HG02938 (cell line): Measurements from ENCODE around the gene AFG3L2.

Experiments
- ATAC-seq: cut with Tn5 transposase; IDR thresholded peaks from one replicate; pipeline ENCODE4 v1.9.1; 2021; ENCODE audit warnings: mild to moderate bottlenecking, moderate library complexity; ENCODE audit not compliant: unreplicated experiment

The AFG3L2 gene

DNA sequence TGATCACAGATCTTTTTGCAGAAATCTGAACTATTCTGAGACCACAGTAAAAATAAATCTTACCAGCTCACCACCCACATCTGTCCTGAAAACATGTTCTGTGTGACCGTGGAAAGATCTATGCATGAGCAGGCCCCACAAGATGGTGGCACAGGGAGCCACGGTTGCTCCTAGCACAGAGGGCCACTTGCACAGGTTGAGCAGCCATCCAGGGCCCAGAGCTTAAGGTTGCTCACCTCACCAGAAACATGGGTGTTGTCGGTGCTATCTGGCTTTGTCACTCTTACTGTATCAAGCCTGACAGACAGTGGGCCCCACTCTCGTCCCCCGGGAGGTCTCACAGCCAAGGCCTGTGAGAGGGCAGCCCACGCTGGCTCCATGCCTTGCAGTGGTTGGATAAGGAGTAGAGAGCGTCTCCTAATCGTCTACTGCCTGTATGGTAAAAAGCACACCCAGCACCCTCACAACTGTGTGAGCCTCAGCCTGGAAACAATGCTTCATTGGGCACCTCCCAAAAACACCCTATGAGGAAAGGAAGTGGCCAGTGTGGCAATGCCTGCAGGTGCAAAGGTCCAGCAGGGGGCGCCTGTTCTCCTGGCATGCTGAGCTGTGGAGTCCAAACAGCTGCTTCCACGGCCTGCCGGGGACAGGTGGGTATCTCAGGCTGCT, 49.4 kb downstream of the AFG3L2 start:
- peak; percentile 49 for ATAC-seq

DNA sequence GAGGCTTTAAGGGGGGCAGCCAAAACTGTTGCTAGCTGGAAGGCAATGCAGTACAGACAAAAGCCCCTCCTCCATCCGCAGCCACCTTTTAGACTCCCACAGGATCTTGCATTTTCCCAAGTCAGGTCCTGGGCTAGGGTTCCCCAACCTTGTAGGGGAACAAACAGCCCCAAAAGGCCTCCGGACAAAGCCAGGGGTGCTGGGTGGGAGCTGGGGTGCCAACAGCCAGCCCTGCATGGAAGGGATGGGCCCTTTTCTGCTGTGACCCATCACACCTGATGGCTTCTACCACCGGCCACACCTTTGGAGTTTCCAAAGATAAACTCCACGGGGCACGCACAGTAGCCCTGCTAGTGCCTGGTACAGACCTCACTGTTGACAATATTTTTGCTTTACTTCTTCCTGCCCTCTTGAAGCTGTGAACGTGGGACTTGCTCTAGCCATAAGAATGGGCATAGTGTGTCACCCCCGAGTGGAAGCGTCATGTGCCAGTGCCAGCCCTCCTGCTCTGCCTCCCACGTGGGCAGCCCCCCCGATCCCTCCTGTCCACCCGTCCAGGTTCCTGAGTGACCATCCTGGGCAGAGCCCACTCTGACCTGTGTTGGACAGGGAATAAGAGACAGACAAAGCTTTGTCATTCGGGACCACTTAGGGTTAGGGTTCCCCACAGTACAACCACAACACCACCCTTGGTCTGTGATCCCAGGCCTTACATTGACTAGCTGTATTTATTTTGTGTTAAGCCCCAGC, 50.1 kb downstream of the AFG3L2 start:
- no peak for ATAC-seq

DNA sequence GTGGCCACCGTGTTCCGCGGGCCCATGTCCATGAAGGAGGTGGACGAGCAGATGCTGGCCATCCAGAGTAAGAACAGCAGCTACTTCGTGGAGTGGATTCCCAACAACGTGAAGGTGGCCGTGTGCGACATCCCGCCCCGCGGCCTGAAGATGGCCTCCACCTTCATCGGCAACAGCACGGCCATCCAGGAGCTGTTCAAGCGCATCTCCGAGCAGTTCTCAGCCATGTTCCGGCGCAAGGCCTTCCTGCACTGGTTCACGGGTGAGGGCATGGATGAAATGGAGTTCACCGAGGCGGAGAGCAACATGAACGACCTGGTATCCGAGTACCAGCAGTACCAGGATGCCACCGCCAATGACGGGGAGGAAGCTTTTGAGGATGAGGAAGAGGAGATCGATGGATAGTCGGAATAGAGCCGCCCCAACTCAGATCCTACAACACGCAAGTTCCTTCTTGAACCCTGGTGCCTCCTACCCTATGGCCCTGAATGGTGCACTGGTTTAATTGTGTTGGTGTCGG, 51.2 kb downstream of the AFG3L2 start:
- ATAC-seq, result no peak

DNA sequence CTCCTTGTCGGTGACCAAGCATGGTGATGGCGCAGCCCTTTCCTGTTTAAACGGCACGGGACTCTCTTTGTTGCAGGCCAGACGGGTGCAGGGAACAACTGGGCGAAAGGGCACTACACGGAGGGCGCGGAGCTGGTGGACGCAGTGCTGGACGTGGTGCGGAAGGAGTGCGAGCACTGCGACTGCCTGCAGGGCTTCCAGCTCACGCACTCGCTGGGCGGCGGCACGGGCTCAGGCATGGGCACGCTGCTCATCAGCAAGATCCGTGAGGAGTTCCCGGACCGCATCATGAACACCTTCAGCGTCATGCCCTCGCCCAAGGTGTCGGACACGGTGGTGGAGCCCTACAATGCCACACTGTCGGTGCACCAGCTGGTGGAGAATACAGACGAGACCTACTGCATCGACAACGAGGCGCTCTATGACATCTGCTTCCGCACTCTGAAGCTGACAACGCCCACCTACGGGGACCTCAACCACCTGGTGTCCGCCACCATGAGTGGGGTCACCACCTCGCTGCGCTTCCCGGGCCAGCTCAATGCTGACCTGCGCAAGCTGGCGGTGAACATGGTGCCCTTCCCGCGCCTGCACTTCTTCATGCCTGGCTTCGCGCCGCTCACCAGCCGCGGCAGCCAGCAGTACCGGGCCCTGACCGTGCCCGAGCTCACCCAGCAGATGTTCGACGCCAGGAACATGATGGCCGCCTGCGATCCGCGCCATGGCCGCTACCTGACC, 51.9 kb downstream of the AFG3L2 start:
- ATAC-seq, result no peak

DNA sequence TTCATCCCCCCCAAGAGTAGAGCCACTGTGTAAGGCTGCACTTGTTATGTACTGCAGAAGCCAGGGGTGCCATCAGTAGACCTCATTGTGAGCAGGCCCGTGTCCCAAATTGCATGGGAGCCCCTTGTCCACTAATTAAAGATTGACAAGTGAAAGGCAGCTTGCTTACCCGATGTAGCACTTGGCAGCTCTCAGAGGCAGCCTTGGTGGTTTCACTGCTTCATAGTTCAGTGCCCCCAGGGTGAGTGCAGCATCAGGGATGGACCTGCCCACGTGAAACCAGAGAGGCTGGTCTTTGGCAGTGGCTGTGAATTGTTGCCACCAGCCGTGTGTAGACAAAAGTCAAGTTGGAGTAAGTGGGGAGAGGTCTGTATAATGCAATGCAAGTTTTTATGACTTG, 55.7 kb downstream of the AFG3L2 start:
- ATAC-seq, result no peak

DNA sequence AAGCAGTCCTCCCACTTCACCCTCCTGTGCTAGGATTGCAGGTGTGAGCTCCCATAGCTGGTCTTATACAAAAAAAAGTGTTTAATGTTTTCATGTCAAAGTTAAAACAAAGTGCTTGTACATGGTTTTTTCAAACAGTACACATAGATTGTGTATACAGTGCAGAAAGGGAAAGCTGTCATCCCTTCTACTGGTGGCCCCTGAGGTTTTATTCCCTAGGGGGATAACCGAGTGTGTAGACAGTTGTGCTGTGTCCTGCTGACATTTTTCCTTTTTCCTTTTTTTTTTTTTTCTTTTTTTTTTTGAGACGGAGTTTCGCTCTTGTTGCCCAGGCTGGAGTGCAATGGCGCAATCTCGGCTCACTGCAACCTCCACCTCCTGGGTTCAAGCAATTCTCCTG, 58.2 kb downstream of the AFG3L2 start:
- no peak for ATAC-seq

DNA sequence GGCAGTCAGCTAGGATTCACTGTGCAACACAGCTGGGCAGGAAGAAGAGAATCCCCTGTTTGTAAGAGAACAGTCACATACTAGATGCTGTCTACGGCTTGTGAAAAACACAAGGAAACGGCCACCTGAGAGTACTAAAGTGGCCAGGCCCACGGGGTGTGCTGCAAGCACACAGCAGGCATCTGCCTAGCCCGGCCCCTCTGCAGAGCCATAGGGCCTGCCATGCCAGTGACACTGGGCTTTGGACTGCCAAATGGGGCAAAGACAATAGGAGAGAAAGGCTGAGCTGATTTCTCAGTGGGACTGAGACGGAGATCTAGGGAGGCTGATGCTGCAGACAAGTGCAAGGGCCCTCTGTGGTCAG, 58.7 kb downstream of the AFG3L2 start:
- ATAC-seq, result no peak

DNA sequence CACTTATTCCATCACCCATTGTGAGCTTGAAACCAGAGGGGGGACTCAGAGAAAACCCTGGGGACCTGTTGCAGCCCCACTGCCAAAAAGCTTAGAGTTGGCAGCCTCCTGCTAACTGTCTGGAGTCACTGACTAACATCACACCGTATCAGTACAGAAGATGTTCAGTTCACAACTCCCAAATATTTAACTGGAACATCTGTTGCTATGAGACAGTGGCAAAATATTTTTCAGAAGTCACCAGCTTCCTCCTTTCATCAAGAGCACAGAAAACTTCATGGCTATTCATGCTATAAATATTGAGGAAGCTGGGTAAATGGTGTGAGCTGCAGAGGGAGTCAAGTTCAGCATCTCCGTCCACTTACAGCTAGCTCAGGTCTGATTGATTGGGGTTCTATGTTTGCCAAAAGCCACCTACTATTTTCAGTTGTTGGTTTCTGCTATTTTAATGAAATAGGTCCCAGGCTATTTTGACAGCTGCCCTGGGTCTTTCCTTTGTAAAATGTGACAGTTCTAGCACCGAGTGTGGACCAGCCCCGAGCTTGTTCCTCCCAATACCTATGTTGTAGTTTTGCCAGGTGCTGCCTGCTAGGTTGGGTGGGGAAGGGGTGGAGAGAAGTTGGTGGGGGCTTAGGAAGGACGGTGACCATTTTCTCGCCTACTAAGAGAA, 59.2 kb downstream of the AFG3L2 start:
- ATAC-seq, result peak; percentile 31

DNA sequence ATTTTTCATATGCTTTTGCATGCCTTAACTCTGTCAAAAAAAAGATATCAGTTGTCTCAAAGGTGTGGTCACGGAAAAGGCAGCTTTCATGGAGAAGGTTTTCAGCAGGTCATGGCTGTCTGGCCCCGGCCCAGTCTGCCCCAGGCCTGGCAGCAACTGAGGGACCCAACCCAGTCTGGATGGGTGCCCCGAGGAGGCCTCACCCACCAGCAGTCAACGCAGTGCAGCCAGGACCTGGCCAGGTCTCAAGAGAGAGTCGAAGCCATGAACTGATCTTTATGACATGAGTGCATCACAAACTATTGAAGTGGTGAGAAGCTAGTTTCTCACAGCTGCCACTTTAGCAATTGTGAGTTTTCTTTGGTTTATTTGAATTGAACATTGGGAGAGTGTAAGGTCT, 61.1 kb downstream of the AFG3L2 start:
- ATAC-seq, result no peak

DNA sequence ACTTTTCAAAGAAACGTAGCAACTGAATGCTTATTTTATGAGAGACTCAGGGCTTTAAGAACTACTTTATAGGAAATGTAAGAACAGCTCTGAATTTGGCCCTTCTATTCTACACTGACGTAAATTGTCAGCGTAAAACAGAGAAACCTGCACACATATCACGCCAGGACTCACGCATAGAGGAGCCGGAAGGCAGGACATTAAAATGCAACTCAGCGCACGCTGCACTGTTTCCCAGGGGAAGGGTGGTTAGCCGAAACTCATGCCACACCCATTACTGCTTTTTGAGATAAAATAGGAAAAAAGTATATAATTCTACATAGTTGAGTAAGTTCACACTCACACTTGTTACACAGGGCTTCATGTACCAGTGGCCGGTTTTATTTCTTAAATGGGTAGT, 61.5 kb downstream of the AFG3L2 start:
- no peak for ATAC-seq

DNA sequence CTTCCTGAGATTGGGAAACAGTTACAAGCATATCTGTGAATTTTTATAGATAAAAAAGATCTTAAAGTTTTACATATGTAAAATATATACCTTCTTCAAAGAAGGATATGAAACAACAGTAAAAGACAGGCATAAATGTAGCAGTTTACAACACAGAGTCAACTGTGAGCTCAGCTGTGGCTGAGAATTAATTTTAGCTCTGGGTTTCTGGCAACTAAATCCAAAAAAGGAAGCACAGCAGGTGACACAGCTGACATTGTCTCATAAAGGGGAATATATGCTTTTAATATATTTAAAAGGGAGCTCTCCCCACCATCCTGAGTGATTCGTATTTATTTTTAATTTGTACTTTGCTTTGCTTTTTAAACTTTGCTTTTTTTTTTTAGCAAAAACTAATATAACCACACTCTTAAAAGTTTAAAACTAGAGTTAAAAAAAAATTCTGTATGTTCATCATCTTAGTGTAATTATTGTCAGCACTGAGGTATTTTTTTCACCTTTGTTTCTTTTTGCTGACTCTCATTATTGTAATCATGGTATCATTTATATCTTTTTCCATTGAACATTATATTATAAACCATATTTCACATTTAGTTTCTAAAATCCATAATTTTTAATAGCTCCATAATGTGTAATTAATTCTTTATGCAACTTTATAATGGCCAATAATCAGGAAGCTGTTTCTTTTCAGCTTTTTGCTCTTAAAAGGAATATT, 62.3 kb downstream of the AFG3L2 start:
- no peak for ATAC-seq

DNA sequence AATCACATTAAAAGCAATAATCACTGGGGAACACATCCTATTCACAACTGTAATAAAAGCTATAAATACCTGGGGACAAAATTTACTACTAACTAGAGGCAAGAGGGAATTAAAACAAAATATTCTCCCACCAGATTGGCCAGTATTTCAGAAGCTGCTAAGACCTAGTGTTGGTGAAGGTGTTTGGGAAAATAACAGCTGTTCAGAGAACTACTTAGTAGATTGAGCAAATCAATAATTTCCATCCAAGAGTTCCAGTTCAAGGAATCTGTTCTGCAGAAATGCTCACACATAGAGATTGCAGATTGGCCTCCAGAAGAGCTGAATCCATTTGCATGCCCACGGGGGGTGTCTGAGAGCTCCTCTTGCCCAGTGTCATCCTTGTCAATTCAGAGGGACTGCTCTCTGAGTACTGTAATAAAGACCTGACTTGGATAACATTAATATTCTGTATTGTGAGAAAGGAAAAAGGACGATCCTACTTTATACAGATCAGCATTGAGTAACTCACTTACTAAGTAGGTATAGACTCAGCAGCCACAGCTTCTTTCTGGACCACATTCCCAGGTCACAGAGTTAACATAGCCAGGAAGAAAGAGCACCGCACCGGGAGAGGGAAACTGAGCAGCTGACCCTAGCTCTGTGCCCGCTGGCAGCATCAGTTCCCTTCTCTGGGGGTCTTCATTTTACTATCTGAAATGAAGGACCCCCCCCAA, 63.3 kb downstream of the AFG3L2 start:
- no peak for ATAC-seq

DNA sequence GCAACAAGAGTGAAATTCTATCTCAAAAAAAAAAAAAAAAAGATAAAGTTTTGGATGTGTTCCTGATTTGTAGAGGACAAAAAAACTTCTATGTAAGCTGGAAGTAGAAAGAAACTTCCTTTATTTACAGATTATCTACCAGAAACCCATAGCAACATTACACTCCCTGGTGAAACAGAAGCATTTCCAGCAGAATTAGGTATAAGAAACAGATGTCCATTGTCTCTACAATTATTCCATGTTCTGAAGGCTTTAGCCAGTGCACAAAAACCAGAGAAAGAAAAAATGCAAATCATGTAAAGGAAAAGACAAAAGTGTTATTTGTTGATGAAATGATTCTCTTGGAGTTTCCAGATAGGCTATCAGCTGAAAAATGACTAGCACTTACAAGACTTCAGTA, 64.1 kb downstream of the AFG3L2 start:
- ATAC-seq, result no peak

DNA sequence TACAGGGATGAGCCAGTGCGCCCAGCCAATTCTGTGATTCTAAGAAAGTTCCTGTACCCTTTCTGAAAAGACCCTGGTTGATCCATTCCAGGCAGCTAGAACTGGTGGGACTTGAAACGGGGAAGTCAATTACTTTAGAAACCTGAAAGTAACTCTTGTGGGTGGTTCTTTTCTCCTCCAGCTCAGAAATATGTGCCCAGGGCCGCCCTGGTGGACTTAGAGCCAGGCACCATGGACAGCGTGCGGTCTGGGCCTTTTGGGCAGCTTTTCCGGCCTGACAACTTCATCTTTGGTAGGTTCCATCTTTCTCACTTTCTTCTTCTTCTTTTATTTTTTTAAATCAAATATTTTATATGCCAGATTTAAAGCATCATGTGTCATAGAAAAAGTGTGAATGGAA, 66.3 kb downstream of the AFG3L2 start:
- no peak for ATAC-seq

DNA sequence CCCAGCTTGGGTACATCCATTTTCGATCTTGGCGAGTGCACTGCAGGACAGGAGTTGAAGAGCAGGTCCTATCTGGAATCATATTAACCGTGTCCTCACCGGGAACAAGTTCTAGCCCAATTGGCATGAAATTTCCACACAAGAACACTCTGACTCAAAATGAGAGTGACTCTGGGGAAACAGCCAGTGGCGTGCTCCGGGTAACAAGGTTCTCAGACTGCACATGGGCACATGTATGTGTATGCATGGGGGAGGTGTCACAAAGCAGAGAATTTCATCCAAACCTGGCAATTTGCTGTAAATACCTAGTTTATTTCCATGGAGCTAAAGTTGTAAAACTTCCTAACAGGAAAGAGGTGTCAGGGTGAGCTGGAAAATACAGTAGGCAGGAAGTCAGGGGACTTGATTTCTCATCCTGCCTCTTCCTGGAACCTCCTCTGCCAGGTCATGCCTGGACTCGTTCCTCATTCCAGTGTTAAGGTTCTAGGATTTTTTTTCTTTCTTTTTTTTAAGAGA, 67.3 kb downstream of the AFG3L2 start:
- no peak for ATAC-seq

DNA sequence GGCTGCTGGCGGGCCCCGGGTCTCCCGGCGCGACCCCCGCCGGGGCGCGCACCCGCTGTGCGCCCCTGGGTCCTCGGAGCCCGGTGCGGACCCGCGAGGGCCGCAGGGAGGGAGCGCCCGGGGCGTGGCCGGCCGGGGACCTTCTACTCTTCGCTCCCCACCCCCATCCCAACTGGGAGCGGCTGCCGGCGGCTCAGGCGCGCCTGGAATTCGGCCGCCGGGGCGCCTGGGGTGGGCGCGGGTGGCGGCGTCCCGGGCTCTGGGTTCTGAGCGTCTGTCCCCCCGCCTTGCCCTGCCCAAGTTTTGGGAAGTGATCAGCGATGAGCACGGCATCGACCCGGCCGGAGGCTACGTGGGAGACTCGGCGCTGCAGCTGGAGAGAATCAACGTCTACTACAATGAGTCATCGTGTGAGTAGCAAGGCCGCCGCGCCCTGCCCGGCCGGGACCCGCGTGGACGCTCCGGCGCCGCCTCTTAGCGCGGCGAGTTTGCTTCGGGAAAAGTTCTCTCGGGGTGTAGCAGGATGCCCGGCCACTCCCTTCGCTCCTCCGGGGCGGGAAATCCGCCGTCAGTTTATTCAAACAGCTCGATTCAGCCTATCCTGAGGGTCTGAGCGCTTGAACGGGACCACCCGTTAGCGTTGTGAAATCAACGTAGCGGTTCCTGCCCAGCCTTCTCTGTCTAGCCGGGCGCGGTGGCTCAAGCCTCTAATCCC, 68.5 kb downstream of the AFG3L2 start:
- peak; percentile 62 for ATAC-seq

DNA sequence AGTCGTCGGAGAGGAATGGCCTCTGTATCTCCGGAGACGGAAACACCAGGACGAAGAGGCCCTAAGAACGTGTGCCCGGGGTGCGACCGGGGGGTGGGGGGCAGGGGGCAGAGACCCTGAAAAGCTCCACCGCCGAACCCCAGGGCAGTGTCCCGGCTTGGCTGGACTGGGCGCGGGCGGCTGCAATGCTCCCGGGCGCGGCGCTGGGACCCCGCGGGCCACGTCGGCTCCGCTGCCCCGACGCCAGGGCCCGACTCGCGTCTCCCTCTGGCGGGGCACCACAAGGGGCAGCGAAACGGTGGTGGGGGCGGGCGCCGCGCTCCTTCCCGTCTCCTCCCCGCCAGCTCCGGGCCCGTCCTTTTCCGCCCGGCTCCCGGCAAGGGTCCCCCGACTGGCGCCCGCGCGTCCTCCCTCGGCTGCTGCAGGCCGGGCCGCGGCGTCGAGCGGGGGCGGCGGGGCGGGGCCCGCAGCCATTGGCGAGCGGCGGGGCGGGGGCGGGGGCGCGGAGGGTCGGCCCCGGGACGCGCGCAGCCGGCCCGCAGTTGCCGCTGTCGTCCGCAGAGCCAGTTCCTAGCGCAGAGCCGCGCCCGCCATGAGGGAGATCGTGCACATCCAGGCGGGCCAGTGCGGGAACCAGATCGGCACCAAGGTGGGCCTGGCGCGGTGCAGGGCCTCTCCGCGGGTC, 69.2 kb downstream of the AFG3L2 start, which contains the start of gene TUBB6:
Gene TUBB6 (plus strand): TSS at position 541 of the 685 bp plus-strand sequence. CDS start 52 bp downstream, at position 593.
- peak; percentile 63 for ATAC-seq
